CD14-positive monocyte (primary cell): ENCODE data around the gene NDUFAF8. TPM values are rescaled to one million over a fixed set of nuclear protein-coding genes. Genes with fewer than 3 reads are reported as not detected.

Source experiments
- DNase-seq, 3 donors: peaks; one replicate each; pipeline ENCODE4 v3.0.0-alpha.2; 2011 to 2022
- H2AFZ ChIP-seq: 2 replicates; pipeline ENCODE4 v1.6.0; 2012; ENCODE audit warnings: mild to moderate bottlenecking, low read depth, low read length, inconsistent platforms; ENCODE audit not compliant: insufficient read depth, poor library complexity, severe bottlenecking
- H3K27ac ChIP-seq, 2 donors: 1 replicate in 1 of 2; 2 replicates in 1 of 2; pipeline ENCODE4 v1.5.1; 2012 to 2013; ENCODE audit warnings: low read length in 2 of 2, control low read depth in 1 of 2, inconsistent platforms in 1 of 2, low read depth in 1 of 2, mild to moderate bottlenecking in 1 of 2
- H3K27me3 ChIP-seq, 2 donors: one replicate each; pipeline versions ENCODE4 v1.6.0 to v1.6.1; 2011 to 2013; ENCODE audit warnings: low read length in 2 of 2; ENCODE audit not compliant: control insufficient read depth in 2 of 2, insufficient read depth in 2 of 2
- H3K36me3 ChIP-seq, 2 donors: replicated peaks in 1 of 2; 1 replicate in 1 of 2; 2 replicates in 1 of 2; pipeline versions ENCODE4 v1.5.1 to v1.6.1; 2012 to 2013; ENCODE audit warnings: low read length in 2 of 2, control low read depth in 1 of 2, inconsistent platforms in 1 of 2, mild to moderate bottlenecking in 1 of 2; ENCODE audit not compliant: insufficient read depth in 2 of 2, control insufficient read depth in 1 of 2
- H3K4me1 ChIP-seq, 2 donors: 1 replicate in 1 of 2; 2 replicates in 1 of 2; pipeline versions ENCODE4 v1.5.1 to v1.6.1; 2012 to 2013; ENCODE audit warnings: low read length in 2 of 2, control low read depth in 1 of 2, inconsistent platforms in 1 of 2, mild to moderate bottlenecking in 1 of 2, moderate library complexity in 1 of 2; ENCODE audit not compliant: insufficient read depth in 2 of 2, control insufficient read depth in 1 of 2
- H3K4me2 ChIP-seq: replicated peaks from 2 replicates; pipeline ENCODE3; 2012; ENCODE audit warnings: low read length, moderate library complexity, mild to moderate bottlenecking; ENCODE audit not compliant: poor library complexity, severe bottlenecking; ENCODE audit errors: extremely low read depth
- H3K4me3 ChIP-seq, 3 experiments: fragments of 200-600 bp in 1 of 3; sonication (generic) in 1 of 3; replicated peaks in 1 of 3; 1 replicate in 2 of 3; 2 replicates in 1 of 3; pipeline ENCODE4 v1.5.1; 2011 to 2013; ENCODE audit warnings: low read length in 3 of 3, mild to moderate bottlenecking in 3 of 3, control low read depth in 2 of 3, low read depth in 2 of 3, inconsistent platforms in 1 of 3, moderate library complexity in 1 of 3
- H3K79me2 ChIP-seq: 2 replicates; pipeline ENCODE4 v1.6.0; 2012; ENCODE audit warnings: mild to moderate bottlenecking, control low read depth, inconsistent platforms, low read length, moderate library complexity; ENCODE audit not compliant: insufficient read depth
- H3K9ac ChIP-seq: 2 replicates; pipeline ENCODE4 v1.6.0; 2017; ENCODE audit warnings: low read length, mild to moderate bottlenecking; ENCODE audit not compliant: insufficient read depth, poor library complexity, severe bottlenecking
- H3K9me3 ChIP-seq, 2 donors: replicated peaks in 1 of 2; 1 replicate in 1 of 2; 2 replicates in 1 of 2; pipeline versions ENCODE4 v1.5.1 to v1.6.1; 2012 to 2013; ENCODE audit warnings: low read length in 2 of 2, control low read depth in 1 of 2; ENCODE audit not compliant: control insufficient read depth in 1 of 2, insufficient read depth in 1 of 2
- H4K20me1 ChIP-seq: 2 replicates; pipeline ENCODE4 v1.6.0; 2012; ENCODE audit warnings: mild to moderate bottlenecking, low read length, control low read depth, moderate library complexity; ENCODE audit not compliant: insufficient read depth
- H3K27ac Mint-ChIP-seq, 7 donors: one replicate each; pipeline ENCODE4 v1.8.0; 2020; ENCODE audit warnings: mild to moderate bottlenecking in 7 of 7, mixed read lengths in 7 of 7, moderate library complexity in 6 of 7, inconsistent platforms in 2 of 7
- H3K27me3 Mint-ChIP-seq, 3 donors: one replicate each; pipeline ENCODE4 v1.8.0; 2021 to 2022; ENCODE audit warnings: low read depth in 3 of 3, mild to moderate bottlenecking in 3 of 3, mixed read lengths in 3 of 3, moderate library complexity in 3 of 3, inconsistent platforms in 1 of 3
- H3K36me3 Mint-ChIP-seq, 2 donors: one replicate each; pipeline ENCODE4 v1.8.0; 2020; ENCODE audit warnings: mixed read lengths in 2 of 2, inconsistent platforms in 1 of 2, mild to moderate bottlenecking in 1 of 2
- H3K4me1 Mint-ChIP-seq: one replicate; pipeline ENCODE4 v1.8.0; 2020; ENCODE audit warnings: mild to moderate bottlenecking, mixed read lengths
- H3K4me3 Mint-ChIP-seq, 2 donors: one replicate each; pipeline ENCODE4 v1.8.0; 2020; ENCODE audit warnings: mild to moderate bottlenecking in 2 of 2, mixed read lengths in 2 of 2, moderate library complexity in 1 of 2
- H3K9me3 Mint-ChIP-seq, 7 donors: one replicate each; pipeline ENCODE4 v1.8.0; 2020 to 2022; ENCODE audit warnings: mixed read lengths in 7 of 7, mild to moderate bottlenecking in 6 of 7, moderate library complexity in 6 of 7, inconsistent platforms in 2 of 7
- WGBS: methylation state at CpG from one replicate; pipeline ENCODE4 v1.1.5; 2013; ENCODE audit warnings: missing lambda C conversion rate; ENCODE audit not compliant: insufficient coverage; 5-methylcytosine and 5-hydroxymethylcytosine counted together
- intact Hi-C, 2 donors: fragments of 100-400 bp; cut with micrococcal nuclease; formaldehyde crosslinking; loops; one replicate each; pipeline versions ENCODE4 v1.15.0 to v1.15.1; 2023
- polyA plus RNA-seq, 3 donors: library from polyadenylated mRNA; depleted of rRNA in 1 of 3; unstranded in 2 of 3; stranded (reverse) in 1 of 3; fragments of 300-500 nt in 2 of 3; fragments of >200 nt in 1 of 3; fragmentation: Illumina TruSeq in 2 of 3; gene quantifications; 1 replicate in 2 of 3; 2 replicates in 1 of 3; pipeline ENCODE4 v1.2.3, GENCODE V29; 2012 to 2021
- TF ChIP-seq, protein P1 (sequence below): fragments of 200-600 bp; IDR thresholded peaks from one replicate; pipeline ENCODE4 v1.8.0; 2022; ENCODE audit warnings: antibody characterized with exemption, mild to moderate bottlenecking

Gene NDUFAF8
- polyA plus RNA-seq, 3 donors = 27.0 to 61.3 (median 41.0) TPM

GRCh38 chr17:81277946-81278693, 39.0 kb downstream of the NDUFAF8 start:
- H3K4me3 ChIP-seq = no peak overlapping the region
- no peak overlapping the region for H3K27ac ChIP-seq
- H3K4me1 ChIP-seq = peaks cover 8 to 11% of the 10 kb centered on the region in 2 donors
- no peaks in the 10 kb centered on the region for H3K27me3 ChIP-seq
- Mint-ChIP-seq H3K36me3 (peaks cover 78 to 97% of the 10 kb centered on the region in 2 donors), H3K4me3 (no peak overlapping the region), H3K9me3 (no peaks in the 10 kb centered on the region), H3K27ac (peak overlapping the region in 2 of 7 donors; percentile 32 to 78), H3K27me3 (no peaks in the 10 kb centered on the region), H3K4me1 (peaks cover 9% of the 10 kb centered on the region)
- TF ChIP-seq, protein P1, sequence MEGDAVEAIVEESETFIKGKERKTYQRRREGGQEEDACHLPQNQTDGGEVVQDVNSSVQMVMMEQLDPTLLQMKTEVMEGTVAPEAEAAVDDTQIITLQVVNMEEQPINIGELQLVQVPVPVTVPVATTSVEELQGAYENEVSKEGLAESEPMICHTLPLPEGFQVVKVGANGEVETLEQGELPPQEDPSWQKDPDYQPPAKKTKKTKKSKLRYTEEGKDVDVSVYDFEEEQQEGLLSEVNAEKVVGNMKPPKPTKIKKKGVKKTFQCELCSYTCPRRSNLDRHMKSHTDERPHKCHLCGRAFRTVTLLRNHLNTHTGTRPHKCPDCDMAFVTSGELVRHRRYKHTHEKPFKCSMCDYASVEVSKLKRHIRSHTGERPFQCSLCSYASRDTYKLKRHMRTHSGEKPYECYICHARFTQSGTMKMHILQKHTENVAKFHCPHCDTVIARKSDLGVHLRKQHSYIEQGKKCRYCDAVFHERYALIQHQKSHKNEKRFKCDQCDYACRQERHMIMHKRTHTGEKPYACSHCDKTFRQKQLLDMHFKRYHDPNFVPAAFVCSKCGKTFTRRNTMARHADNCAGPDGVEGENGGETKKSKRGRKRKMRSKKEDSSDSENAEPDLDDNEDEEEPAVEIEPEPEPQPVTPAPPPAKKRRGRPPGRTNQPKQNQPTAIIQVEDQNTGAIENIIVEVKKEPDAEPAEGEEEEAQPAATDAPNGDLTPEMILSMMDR = no peak
- intact Hi-C loops = no loop called here
- H4K20me1 ChIP-seq = peaks cover 60% of the 10 kb centered on the region
- H3K4me2 ChIP-seq = no peak overlapping the region
- over 99% methylated on average over 18 of the region's 20 CpGs for WGBS
- DNase-seq = no peak
- no peak overlapping the region for H3K9ac ChIP-seq
- no peaks in the 10 kb centered on the region for H3K9me3 ChIP-seq
- peaks cover 65% of the 10 kb centered on the region for H3K79me2 ChIP-seq
- H2AFZ ChIP-seq = no peak overlapping the region
- H3K36me3 ChIP-seq = peaks cover 93 to 99% of the 10 kb centered on the region in 2 donors

DNA sequence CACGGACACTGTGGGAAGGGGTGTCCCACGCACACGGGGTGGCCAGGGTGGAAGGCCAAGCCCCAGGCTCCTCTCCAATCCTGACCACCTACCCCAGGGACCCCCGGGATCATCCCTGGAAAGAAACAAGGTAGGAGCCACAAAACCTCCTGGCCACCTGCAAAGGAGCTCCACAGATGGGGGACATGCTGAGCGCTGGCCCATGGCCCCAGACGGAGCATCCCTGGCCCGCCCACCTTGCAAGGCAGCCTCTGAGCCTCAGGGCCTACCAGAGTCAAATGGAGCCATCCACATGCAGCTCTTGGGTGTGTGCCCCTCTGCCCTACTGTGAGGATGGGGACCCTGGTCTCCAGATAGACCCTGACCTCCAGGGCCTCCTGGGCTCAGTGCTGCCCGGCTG, 39.7 kb downstream of the NDUFAF8 start:
- WGBS = 98% methylated on average over 7 of the region's 8 CpGs
- no peaks in the 10 kb centered on the region for H3K9me3 Mint-ChIP-seq
- no peak overlapping the region for H3K9ac ChIP-seq

More for the DNA sequence above, 39.7 kb downstream of the NDUFAF8 start:
- Histone ChIP-seq H3K79me2 (peaks cover 71% of the 10 kb centered on the region), H3K4me1 (peaks cover 1 to 4% of the 10 kb centered on the region in 2 donors), H4K20me1 (peaks cover 53% of the 10 kb centered on the region), H3K27ac (no peak overlapping the region), H3K4me3 (no peak overlapping the region), H3K27me3 (no peaks in the 10 kb centered on the region), H2AFZ (no peak overlapping the region), H3K36me3 (peaks cover 90 to 99% of the 10 kb centered on the region in 2 donors), H3K9me3 (no peaks in the 10 kb centered on the region), H3K4me2 (no peak overlapping the region)
- intact Hi-C loops = no loop called here
- H3K36me3 Mint-ChIP-seq = peaks cover 76 to 97% of the 10 kb centered on the region in 2 donors
- H3K4me1 Mint-ChIP-seq = peaks cover 3% of the 10 kb centered on the region
- no peak for DNase-seq
- H3K4me3 Mint-ChIP-seq = no peak overlapping the region
- H3K27me3 Mint-ChIP-seq = no peaks in the 10 kb centered on the region
- peak overlapping the region in 1 of 7 donors; percentile 69 for H3K27ac Mint-ChIP-seq
- TF ChIP-seq, protein P1 = no peak
